ENCODE measurements around the gene HJURP. TPM values are rescaled to one million over a fixed set of nuclear protein-coding genes. Genes with fewer than 3 reads are reported as not detected.

Gene HJURP
- polyA plus RNA-seq, 1 donor (not counting 4 experiments of a cell fraction or from before 2014, with no cell fraction given), result 20.2 TPM

GRCh38 chr2:233821709-233822100 is 32.6 kb downstream of the HJURP start:
- Histone ChIP-seq H3K9me1 (ENCODE audit: control insufficient read depth, extremely low read depth, insufficient read depth, low read length) (no peaks in the 10 kb centered on the region), H3K79me2 (ENCODE audit: control insufficient read depth, insufficient read depth, low read length) (no peaks in the 10 kb centered on the region), H3K36me3 (ENCODE audit: control insufficient read depth in 2 of 2, extremely low read depth in 1 of 2, insufficient read depth in 2 of 2, low read length in 2 of 2) (no peaks in the 10 kb centered on the region), H3K9me3 (ENCODE audit: control insufficient read depth, low read depth, low read length) (no peaks in the 10 kb centered on the region), H3K27me3 (ENCODE audit: control insufficient read depth, extremely low read depth, insufficient read depth, low read length) (peaks cover 5% of the 10 kb centered on the region), H3K27ac (ENCODE audit: control insufficient read depth, insufficient read depth, low read length) (no peak overlapping the region), H3K4me3 (ENCODE audit: control insufficient read depth in 2 of 3, extremely low read depth in 1 of 3, insufficient read depth in 2 of 3, low read depth in 1 of 3, low read length in 3 of 3) (no peak overlapping the region), H3K4me2 (ENCODE audit: control insufficient read depth, extremely low read depth, insufficient read depth, low read depth, low read length) (no peak overlapping the region), H3K9ac (ENCODE audit: control insufficient read depth, extremely low read depth, insufficient read depth, low read length) (no peak overlapping the region), H2AFZ (ENCODE audit: control insufficient read depth, low read length) (no peak overlapping the region), H4K20me1 (ENCODE audit: control insufficient read depth, extremely low read depth, insufficient read depth, low read length) (no peaks in the 10 kb centered on the region), H3K4me1 (ENCODE audit: control insufficient read depth, extremely low read depth, insufficient read depth, low read length) (no peaks in the 10 kb centered on the region)
- DNase-seq (ENCODE audit: low read depth, low spot score) (no peak), FAIRE-seq (no peak)
- TF ChIP-seq CTCF (optimal IDR thresholded peaks at IDR 0.05 in 1 of 3, IDR thresholded peaks at IDR 0.05 in 1 of 3, conservative IDR thresholded peaks at IDR 0.05 in 1 of 3; ENCODE audit: extremely low read depth in 1 of 3, insufficient read depth in 2 of 3, low read length in 3 of 3), result no peak
- no peak for TF ChIP-seq EZH2 (IDR thresholded peaks at IDR 0.05; ENCODE audit: low read length)
- dilution Hi-C loops (cut with MboI; ENCODE audit: extremely low pct_ligation_motif_present, low sequenced_read_pairs), result no loop called here

GRCh38 chr2:233821196-233821595 is 33.1 kb downstream of the HJURP start:
- Histone ChIP-seq H3K79me2 (ENCODE audit: control insufficient read depth, insufficient read depth, low read length) (no peaks in the 10 kb centered on the region), H2AFZ (ENCODE audit: control insufficient read depth, low read length) (no peak overlapping the region), H4K20me1 (ENCODE audit: control insufficient read depth, extremely low read depth, insufficient read depth, low read length) (no peaks in the 10 kb centered on the region), H3K9ac (ENCODE audit: control insufficient read depth, extremely low read depth, insufficient read depth, low read length) (no peak overlapping the region), H3K27ac (ENCODE audit: control insufficient read depth, insufficient read depth, low read length) (no peak overlapping the region), H3K4me1 (ENCODE audit: control insufficient read depth, extremely low read depth, insufficient read depth, low read length) (no peaks in the 10 kb centered on the region), H3K4me3 (ENCODE audit: control insufficient read depth in 2 of 3, extremely low read depth in 1 of 3, insufficient read depth in 2 of 3, low read depth in 1 of 3, low read length in 3 of 3) (no peak overlapping the region), H3K9me1 (ENCODE audit: control insufficient read depth, extremely low read depth, insufficient read depth, low read length) (no peaks in the 10 kb centered on the region), H3K27me3 (ENCODE audit: control insufficient read depth, extremely low read depth, insufficient read depth, low read length) (peaks cover 5% of the 10 kb centered on the region), H3K36me3 (ENCODE audit: control insufficient read depth in 2 of 2, extremely low read depth in 1 of 2, insufficient read depth in 2 of 2, low read length in 2 of 2) (no peaks in the 10 kb centered on the region), H3K9me3 (ENCODE audit: control insufficient read depth, low read depth, low read length) (no peaks in the 10 kb centered on the region), H3K4me2 (ENCODE audit: control insufficient read depth, extremely low read depth, insufficient read depth, low read depth, low read length) (no peak overlapping the region)
- FAIRE-seq (no peak), DNase-seq (ENCODE audit: low read depth, low spot score) (no peak)
- no peak for TF ChIP-seq CTCF (optimal IDR thresholded peaks at IDR 0.05 in 1 of 3, IDR thresholded peaks at IDR 0.05 in 1 of 3, conservative IDR thresholded peaks at IDR 0.05 in 1 of 3; ENCODE audit: extremely low read depth in 1 of 3, insufficient read depth in 2 of 3, low read length in 3 of 3)
- no peak for TF ChIP-seq EZH2 (IDR thresholded peaks at IDR 0.05; ENCODE audit: low read length)
- dilution Hi-C loops (cut with MboI; ENCODE audit: extremely low pct_ligation_motif_present, low sequenced_read_pairs), result no loop called here

Data from keratinocyte (primary cell).